ENCODE measurements around the gene SELENOW.

GRCh38 chr19:47742634-47743033, 35.9 kb upstream of the SELENOW start:
- no peak for TF ChIP-seq YY1 (IDR thresholded peaks at IDR 0.05)
- TF ChIP-seq CTCF (IDR thresholded peaks at IDR 0.05; ENCODE audit: low read depth, low read length, missing input control), result no peak
- TF ChIP-seq MAX (IDR thresholded peaks at IDR 0.05), result no peak
